GM08714 (cell line): Measurements from ENCODE around the gene FCRLB.

Experiments used
- H3K4me3 ChIP-seq: fragments of 200-500 bp; sonication (Bioruptor generic); 2 replicates; pipeline ENCODE4 v1.5.1; 2014; ENCODE audit warnings: mild to moderate bottlenecking, low read length, inconsistent platforms
- ZNF274 ChIP-seq: IDR thresholded peaks from 2 replicates; pipeline ENCODE4 v1.6.1; 2012; ENCODE audit warnings: mild to moderate bottlenecking, low read depth, low read length

FCRLB gene

GRCh38 chr1:161777261-161777660, 55.9 kb downstream of the FCRLB start:
- H3K4me3 ChIP-seq, result no peak overlapping the region

More at GRCh38 chr1:161777261-161777660, 55.9 kb downstream of the FCRLB start:
- TF ChIP-seq ZNF274, result no peak
